Measurements from ENCODE around the gene PATZ1.

DNA sequence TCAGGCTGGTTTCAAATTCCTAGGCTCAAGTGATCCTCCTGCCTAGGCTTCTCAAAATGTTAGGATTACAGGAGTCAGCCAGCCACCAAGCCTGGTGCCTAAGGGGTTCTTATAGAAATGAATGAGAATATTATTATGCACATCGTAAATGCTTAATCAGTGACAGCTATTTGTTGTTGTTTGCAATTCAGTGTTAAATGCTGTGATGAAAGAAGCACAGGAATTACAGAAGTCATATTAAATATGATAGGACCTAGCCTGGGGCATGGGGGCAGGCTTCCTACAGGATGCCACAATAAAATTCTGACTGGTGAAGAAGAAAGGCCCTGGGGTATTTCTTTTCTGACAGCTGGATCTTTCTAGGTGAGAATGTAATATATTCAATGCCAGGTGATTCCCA is 13.9 kb upstream of the PATZ1 start:
- TF ChIP-seq, protein P1, sequence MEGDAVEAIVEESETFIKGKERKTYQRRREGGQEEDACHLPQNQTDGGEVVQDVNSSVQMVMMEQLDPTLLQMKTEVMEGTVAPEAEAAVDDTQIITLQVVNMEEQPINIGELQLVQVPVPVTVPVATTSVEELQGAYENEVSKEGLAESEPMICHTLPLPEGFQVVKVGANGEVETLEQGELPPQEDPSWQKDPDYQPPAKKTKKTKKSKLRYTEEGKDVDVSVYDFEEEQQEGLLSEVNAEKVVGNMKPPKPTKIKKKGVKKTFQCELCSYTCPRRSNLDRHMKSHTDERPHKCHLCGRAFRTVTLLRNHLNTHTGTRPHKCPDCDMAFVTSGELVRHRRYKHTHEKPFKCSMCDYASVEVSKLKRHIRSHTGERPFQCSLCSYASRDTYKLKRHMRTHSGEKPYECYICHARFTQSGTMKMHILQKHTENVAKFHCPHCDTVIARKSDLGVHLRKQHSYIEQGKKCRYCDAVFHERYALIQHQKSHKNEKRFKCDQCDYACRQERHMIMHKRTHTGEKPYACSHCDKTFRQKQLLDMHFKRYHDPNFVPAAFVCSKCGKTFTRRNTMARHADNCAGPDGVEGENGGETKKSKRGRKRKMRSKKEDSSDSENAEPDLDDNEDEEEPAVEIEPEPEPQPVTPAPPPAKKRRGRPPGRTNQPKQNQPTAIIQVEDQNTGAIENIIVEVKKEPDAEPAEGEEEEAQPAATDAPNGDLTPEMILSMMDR (IDR thresholded peaks at IDR 0.05; ENCODE audit: insufficient read depth, low read depth, low read length) = no peak
- no peak for TF ChIP-seq EZH2 (IDR thresholded peaks at IDR 0.05; ENCODE audit: insufficient read depth, low read length)
